NK-92 treated with Interleukin-12 subunit alpha and Interleukin-12 subunit beta, amount 100 ng/mL, for 24 hours (cell line): ENCODE measurements around the gene PEAK1.

Source experiments
- DNase-seq: peaks from one replicate; lab custom pipeline; 2025; lab: John Stamatoyannopoulos, UW

The PEAK1 gene

DNA sequence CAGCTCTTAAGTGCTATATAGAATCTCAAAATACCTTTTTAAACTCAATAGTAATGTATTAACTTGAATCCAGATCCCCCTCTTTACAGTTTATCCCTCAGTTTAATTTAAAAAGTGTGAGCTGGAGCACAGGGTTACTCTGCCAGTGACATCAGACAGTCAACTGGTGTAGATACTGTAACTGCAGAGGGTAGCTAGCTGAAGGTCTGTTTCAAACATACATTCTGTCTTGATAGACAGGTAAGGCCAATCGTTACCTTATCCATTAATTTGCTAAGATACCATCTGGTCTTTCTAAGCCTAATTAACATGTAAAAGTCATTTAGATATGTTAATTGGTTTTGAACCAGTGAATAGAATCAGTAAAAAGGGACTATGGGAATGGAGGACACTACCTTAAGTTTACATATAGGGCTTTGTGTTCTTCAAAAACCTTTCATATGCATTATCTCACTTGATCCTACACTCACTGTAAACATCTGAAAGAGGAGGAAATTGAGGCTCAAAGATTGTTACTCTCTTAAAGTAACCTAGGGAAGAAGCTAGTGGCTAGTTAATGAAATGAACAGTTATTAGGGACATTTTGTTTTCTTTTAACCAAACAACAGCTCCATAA lies 289.5 kb downstream of the PEAK1 start:
- DNase-seq, result no peak

DNA sequence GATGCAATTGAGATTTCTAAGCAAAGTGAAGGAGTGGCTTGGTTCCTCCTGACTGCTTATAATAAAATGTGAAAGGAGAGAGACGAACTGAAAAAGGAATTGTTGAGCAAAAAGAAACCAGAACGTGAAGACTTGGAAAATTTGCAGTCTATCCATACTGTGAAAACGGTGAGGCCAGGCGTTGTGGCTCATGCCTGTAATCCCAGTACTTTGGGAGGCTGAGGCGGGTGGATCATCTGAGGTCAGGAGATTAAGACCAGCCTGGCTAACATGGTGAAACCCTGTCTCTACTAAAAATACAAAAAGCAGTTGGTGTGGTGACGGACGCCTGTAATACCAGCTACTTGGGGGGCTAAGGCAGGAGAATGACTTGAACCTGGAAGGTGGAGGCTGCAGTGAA lies 292.3 kb downstream of the PEAK1 start:
- no peak for DNase-seq

DNA sequence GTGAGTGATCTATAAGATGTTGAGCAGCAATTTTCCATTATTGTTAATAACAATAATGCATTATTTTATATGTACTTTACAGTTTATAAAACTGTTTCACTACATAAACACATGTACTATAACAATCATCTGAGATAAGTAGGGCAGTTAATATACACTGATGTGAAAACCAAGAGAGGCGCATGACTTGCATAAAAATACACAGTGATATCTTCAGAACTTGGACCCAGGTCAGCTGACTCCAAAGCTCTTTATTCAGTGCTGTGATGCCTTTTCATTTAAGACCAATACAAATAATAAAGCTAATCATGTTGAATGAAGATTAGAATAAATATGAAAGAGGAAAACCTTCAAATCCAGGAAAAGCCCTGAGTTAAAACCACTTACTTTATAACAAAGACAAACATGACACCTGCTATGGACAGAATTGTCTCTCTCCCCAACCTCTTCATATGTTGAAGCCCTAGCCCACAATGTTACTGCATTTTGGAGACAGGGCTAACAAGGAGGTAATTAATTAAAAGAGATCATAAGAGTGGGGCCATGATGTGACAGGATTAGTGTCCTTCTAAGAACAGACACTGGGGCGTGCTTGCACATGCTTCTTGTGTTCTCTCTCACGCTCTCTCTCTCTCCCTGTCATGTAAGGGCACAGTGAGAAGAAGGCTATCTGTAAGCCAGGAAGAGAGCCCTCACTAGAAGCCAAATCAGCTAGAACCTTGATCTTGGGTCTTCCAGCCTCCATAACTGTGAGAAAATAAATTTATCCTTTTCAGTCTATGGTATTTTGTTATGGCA lies 293.2 kb downstream of the PEAK1 start:
- DNase-seq, result no peak

DNA sequence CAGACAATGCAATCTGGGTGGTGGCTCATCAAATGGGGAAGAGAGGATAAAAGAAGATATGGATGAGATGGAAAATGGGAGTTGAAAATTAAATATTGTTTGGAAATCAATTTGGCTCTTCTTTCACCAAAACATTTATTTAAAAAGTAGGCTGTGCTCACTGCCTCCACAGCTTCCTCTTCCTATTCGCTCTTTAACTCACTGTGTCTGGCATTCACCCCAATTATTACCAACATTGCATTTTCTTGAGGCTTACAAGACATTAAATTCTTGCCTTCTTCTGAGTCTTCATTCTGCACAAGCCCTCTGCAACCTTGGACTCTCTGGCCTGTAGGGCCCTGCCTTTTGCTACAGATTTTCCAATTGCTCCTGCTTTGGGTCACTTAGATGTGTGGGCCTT lies 296.1 kb downstream of the PEAK1 start:
- no peak for DNase-seq

DNA sequence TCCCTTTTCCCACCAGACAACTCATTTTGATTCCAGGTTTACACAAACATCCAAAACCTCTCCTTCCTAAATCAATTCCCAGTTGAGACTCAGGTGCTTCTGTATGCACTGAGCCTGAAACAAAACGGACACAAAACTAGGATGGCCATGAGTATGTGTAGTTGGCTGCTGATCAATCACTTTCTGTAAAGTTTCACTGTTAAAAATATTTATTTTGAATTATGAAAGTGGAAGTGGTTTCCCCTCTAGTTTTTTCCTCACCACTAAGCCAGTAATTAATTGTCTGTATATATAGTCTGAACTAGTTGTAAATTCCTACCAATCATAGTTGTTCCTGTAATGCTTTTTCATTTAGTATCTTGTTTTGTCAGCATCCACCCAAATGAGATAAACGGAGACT lies 297.3 kb downstream of the PEAK1 start:
- DNase-seq, result no peak

DNA sequence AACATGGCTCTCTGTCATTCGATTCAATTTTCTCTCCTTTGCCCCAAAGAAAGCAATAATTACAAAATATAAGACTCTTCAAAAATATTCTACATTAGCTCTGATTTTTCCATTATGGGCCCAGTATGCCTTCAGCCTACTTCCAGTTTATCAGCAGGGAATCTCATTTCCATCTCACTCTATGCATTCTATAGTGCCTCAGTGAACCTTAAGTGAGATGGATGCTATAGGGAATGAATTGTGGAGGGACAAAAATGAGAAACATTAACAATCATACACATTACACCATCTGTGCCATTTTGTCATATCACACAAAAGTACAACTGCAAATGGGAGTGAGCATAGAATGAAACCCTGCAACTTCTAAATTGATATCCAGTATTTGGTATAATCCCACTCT lies 298.3 kb downstream of the PEAK1 start:
- no peak for DNase-seq

DNA sequence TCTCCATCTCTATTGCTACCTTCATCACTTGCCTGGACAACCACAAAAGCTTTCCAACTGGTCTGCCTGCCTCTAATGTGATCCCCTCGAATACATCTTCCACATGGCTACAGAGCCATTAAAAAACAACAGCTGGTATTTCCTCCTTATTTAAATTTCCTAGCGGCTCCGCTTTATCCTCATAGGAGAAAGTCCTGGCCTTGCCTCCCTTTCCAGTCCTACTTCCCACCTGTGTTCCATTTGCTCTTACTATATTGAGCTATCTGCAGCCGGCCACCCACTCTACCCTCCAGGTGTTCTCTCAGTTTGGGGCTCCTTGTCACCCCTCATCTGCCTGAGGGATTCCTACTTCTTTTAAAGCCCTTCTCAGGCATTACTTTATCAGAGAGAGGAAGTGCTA lies 299.3 kb downstream of the PEAK1 start:
- DNase-seq, result no peak

DNA sequence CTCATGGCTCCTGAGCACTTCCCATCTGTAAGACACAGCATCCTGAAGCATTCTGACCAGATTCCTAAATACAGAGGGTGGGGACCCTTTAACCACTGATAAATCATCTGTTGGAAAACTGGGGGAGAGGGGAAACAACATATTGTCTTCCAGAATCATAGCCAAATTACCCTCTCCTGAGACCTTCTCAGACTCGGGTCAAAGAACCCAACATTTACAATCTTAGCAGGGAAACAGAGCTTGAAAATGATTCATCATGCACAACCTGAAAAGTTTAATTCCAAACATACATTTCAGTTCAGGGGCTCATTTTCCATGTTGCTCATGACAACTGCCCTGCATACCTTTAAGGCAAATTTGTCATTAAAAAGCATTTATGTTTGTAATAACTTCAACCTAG lies 300.5 kb downstream of the PEAK1 start:
- DNase-seq, result no peak

DNA sequence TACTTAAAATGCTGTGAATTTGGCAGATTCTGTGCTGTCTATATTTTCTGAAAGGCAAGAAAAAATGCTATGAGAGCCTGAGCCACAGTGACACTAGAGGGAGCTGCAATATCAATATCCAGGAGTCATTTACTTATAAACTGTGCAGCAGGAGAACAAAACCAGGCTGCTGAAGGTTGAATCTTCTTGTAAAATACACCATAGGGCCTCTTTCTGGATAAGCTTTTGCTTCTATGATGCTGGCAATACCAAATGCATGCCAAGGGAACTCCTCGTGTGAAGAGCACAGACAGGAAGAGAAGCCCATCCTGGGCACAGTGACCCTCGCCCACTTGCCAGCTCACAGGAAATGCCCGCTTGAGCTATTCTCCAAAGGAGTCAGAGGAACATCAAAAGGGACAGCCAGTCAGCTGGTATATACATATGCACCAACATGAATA lies 301.0 kb downstream of the PEAK1 start:
- DNase-seq, result no peak

DNA sequence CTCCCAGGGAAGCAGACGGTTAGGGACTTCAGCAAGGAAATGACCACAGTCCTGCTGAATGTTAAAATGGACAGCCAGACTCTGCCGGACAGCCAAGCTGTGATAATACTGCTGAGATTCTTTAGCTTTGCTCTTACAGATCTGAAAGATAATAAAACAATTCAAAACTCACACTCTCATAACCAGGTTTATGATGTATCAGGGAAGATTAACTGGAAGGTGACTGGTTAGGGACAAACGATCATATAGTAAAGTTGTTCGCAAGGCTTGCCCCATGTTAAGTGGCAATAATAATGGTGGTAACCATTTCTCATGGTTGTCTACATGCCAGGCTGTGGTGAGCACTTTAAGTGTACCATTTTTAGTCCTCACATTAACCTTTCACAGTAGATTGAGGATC lies 304.7 kb downstream of the PEAK1 start:
- DNase-seq, result no peak

DNA sequence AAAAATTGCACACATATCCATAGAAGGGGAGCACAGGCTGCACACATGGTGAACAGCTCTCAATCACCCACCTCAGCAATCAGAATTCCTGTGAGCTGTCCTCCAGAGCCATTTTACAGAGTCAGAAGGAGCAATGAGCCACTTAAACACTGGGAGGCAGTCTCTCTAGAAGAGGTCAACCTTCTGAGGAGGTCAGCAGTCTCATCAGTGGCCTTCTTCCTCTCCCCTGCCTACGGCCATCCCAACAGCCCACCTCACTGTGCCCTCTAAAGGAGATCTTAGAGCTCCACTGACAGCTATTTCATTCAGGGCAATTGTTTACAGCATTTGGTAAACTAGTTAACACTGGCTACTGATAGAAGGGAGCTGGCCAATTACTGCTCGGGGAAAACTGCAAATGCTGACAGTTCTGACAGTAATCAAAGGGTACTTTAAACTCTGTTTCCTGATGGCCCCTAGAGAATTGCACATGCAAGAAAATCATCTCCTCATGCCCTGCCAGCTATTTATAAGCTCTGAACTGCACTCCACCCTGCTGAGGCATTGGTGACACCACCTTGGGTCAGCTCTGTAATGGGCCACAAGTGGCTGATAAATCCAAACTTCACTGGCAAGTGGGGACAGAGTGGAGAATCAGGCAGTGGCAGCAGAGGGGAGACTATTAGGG lies 306.9 kb downstream of the PEAK1 start:
- no peak for DNase-seq

DNA sequence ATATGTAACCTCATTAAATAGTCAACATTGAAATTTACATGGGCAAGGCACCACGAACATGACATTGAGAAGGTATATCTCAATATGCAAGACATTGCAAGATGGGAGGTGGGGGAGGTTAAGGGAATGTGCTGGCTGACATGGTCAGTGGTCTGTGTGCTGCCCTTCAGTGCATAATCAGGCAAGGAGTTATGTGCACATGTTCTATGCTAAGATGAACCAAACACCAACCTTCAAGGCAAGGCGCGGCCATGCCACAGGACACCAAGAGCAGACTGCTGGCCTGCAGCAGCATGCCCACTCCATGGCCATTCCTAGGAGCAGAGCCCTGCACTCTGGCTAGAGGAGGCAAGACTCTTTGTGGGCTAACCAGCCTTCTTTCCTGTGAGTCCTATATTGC lies 308.1 kb downstream of the PEAK1 start:
- no peak for DNase-seq

DNA sequence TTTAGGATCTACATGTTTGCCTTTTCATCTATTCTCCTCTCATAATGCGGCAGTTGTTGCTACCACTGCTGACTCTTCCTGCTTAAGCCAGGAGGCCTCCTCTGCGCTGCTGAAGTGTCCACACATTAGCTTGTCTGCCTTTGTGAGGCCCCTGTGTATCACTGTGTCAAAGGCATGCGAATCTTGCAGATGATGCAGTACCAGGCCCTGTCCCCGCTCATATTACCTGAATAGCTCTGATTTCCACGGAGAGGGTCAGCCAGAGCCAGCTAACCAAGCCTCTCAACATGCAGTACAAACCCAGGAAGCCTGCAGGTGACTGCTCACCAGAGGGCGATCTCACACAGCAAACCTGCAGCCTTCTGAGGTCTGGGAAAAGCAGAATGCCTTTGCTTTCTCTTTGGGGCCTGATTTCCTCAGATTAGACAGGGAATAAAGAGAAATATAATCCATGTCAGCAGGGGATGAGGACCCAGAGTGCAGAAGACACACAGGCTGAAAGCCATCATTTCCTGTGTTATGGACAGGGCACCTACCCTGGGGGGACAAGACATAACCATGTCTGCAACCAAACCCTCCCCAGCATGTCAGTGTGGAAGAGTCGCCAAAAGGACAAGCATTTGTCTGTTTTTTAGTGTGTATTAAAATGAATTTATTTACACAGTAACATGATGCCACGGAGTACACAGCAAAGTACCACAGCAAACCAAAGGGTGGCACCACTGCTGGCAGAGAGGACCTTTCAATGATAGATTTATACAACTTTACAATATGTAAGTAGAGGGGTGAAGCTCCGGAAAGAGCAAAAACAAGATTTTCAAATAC lies 312.2 kb downstream of the PEAK1 start:
- no peak for DNase-seq

DNA sequence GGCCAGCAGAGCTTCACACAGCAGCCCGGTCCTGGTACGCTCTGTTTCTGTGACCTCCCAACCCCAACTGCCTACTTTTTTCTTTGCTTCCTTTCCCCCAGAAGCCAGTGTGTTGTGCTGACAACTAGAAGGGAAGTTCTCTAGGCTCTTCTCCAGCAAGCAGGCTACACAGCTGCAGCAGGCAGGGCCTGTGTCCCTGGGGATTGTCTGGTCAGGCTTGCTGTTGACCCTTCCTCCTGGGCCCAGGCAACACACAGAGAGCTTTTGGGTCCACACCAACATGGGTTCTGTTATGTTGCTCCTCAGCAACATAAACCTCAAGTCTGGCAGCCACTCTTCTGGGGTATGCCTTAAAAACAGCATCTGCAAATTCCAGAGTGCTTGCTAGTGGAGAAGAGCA lies 312.8 kb downstream of the PEAK1 start:
- DNase-seq, result no peak

DNA sequence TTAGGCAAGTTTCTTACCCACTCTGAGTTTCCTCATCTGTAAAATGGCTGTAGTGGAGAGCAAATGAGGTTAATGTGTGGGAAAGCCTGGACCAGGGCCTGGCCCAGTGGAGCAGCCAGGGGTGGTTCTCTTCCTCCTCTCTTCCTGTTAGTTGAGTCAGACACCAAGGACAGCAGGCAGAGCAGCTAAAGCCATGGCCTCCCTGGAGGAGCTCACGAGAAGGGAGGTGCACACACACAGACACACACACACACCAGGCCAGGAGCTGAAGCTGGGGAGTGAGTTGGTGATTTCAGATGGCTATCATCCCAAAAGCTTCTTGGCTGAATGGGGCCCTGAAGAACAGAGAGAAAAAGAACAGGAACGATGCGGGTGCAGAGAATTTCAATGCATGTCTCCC lies 315.7 kb downstream of the PEAK1 start:
- no peak for DNase-seq

DNA sequence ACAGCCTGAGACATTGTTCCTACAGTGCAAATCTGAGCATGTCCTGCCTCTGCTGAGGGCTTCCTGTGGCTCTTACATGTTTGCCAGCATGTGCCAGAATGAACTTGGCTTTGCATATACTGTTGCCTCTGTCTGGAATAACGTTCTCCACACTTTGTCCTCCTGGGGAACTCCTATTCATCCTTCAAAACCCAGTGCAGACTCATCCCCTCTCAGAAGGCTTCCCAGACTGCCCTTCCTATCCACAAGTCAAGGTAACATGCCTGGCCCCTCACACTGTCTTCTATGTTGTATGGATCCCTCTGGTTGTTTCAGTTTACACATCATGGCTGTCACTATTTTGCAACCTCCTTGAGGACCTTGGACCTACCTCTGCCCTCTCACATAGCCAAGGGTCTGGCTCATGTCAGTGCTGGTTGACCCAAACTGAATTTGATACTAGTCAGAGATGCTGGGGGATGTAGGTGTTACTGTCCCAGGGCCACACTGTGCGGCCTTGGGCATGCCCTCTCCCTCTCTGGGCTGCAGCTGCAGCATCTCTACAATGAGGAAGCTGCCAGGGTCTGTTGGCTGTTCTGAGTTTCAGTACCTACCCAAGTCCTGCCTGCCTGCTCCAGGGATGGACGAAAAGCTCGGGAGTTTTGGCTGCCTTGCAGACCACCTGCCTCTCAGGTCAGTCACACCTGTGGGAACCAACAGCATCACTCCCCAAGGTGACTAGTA lies 320.0 kb downstream of the PEAK1 start:
- no peak for DNase-seq

DNA sequence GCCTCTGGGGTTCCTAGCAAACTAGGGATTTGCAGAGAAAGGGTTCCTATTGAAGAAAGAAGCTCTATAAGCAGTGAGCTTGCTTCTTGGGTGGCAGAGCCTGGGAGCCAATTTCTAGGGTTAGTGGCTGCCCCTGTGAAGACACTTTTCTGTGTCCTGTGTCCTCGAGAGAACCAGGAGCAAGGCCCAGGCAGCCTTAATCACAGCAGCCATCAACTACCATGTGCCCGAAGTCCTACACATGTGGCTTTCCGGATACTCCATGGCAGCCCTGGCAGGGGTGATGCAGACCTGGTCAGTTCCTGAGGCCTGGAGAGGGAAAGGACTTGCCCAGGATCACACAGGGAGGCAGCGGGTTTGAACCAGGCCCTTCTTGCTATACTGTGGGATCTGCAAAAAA lies 321.3 kb downstream of the PEAK1 start:
- no peak for DNase-seq

DNA sequence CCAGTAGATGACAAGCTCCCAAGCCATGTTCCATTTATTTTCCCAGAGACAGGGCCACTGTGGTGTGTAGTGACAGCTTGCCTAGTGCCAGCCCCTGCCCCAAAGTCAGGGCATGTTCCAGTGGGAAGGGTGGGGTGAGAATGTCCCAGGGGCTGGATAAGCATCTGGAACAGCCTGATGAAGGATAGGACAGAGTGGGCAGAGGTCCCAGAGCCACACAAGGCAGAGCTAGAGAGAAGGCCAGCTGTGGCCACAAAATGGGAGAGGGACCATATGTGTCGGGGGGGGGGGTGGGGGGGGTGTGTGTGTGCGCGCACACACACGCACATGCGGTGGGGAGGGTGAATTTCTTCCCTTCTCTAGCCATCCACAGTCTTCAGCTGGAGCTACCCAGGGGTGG lies 322.0 kb downstream of the PEAK1 start:
- DNase-seq, result no peak

DNA sequence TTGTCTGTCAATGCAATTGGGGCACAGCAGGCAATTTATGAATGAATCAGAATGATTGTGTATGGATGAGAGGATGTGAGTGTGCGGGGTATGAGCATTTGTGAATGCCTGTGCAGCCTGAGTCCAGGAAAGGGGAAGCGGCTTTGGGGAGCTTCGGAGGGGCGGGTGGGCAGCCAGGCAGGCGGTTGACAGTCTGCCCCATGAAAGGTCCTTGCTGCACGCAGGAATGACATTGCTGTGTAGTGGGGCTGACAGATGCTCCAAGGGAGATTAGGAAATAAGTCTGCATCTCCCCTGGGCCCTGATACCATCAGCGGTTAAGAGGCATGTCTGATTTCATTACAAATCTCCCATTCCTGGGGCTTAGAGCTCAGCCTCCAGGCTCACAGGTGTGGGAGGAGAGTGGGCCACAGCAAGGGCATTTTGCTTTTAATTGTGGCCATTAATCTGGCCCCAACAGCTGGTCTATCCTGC lies 322.6 kb downstream of the PEAK1 start:
- no peak for DNase-seq

DNA sequence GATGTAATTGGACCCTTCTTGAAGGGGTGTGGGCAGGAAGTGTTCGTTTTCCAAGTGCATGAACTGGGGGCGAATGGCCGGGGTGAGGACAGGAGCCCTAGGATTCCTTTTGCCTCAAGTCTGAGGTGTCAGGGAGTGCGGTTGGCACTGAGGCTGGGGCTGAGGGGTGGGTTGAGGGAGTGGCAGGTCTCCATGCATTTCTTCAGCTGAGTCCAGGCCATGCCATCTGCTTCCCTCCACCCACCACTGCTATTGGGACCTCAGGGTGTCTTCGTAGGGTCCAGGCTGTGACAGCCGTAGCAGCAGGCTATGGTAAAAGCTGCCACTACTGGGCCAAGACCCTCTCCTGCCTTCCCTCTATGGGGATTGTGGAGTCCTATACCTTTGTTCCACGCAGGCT lies 323.4 kb downstream of the PEAK1 start:
- no peak for DNase-seq

DNA sequence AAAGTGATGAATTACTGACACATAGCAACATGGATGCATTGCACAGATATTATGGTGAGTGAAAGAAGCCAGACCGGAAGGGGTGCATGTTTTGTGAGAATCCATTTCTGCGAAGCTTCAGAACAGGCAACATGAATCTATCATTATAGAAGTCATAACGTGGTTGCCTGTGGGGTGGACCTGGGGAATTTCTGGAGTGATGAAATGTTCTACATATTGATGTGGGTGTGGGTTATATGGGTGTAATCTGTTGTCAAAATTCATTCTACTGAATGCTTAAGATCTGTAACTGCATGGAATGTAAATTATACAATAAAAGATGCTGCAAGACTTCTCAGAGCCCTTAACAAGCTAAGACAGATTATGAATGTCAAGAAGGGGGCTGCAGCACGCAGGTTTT lies 323.8 kb downstream of the PEAK1 start:
- DNase-seq, result no peak
